Ramos (cell line): ENCODE data around the gene MAP4K1.
"Not testable (repeated sequence)": the region's sequence is repeated elsewhere in the genome, so short reads cannot be mapped to it uniquely, and the experiment has no call there.

ENCODE experiments used
- in situ Hi-C: fragments of 300-500 bp; cut with MboI; formaldehyde crosslinking; loops from one replicate; pipeline ENCODE4 v1.14.3; 2022; ENCODE audit warnings: low sequenced_read_pairs; ENCODE audit not compliant: unreplicated experiment

Gene MAP4K1

GRCh38 chr19:38583219-38583984 lies 34.4 kb downstream of the MAP4K1 start:
- in situ Hi-C loops, result no loop called here

GRCh38 chr19:38580080-38580479 lies 37.7 kb downstream of the MAP4K1 start:
- in situ Hi-C loops, result no loop called here

GRCh38 chr19:38579304-38579703 lies 38.4 kb downstream of the MAP4K1 start:
- in situ Hi-C loops, result not testable (repeated sequence)

- in situ Hi-C loops, result no loop called here
Observed at GRCh38 chr19:38577826-38578225, 39.9 kb downstream of the MAP4K1 start.

- in situ Hi-C loops, result no loop called here
Observed at GRCh38 chr19:38571682-38572081, 46.1 kb downstream of the MAP4K1 start.

GRCh38 chr19:38569368-38569983 lies 48.3 kb downstream of the MAP4K1 start:
- in situ Hi-C loops, result no loop called here

- in situ Hi-C loops, result no loop called here
Observed at GRCh38 chr19:38565691-38566105, 52.1 kb downstream of the MAP4K1 start.

GRCh38 chr19:38564981-38565690 lies 52.6 kb downstream of the MAP4K1 start:
- in situ Hi-C loops, result no loop called here

GRCh38 chr19:38563475-38563874 lies 54.3 kb downstream of the MAP4K1 start:
- in situ Hi-C loops, result no loop called here

- in situ Hi-C loops, result no loop called here
Observed at GRCh38 chr19:38562096-38562495, 55.7 kb downstream of the MAP4K1 start.

GRCh38 chr19:38561658-38562057 lies 56.1 kb downstream of the MAP4K1 start:
- in situ Hi-C loops, result no loop called here

- in situ Hi-C loops, result no loop called here
Observed at GRCh38 chr19:38561053-38561606, 56.6 kb downstream of the MAP4K1 start.

- in situ Hi-C loops, result no loop called here
Observed at GRCh38 chr19:38559428-38560401, 58.0 kb downstream of the MAP4K1 start.

- in situ Hi-C loops, result not testable (repeated sequence)
Observed at GRCh38 chr19:38558933-38559332, 58.8 kb downstream of the MAP4K1 start.

- in situ Hi-C loops, result no loop called here
Observed at GRCh38 chr19:38557205-38557799, 60.5 kb downstream of the MAP4K1 start.

- in situ Hi-C loops, result no loop called here
Observed at GRCh38 chr19:38556521-38557174, 61.1 kb downstream of the MAP4K1 start.

- in situ Hi-C loops, result no loop called here
Observed at GRCh38 chr19:38555200-38555599, 62.6 kb downstream of the MAP4K1 start.

- in situ Hi-C loops, result no loop called here
Observed at GRCh38 chr19:38554676-38555141, 63.0 kb downstream of the MAP4K1 start.

GRCh38 chr19:38553239-38553638 lies 64.5 kb downstream of the MAP4K1 start:
- in situ Hi-C loops, result not testable (repeated sequence)
